ENCODE data around the gene MEMO1.

- TF ChIP-seq CTCF (optimal IDR thresholded peaks at IDR 0.05 in 1 of 3, IDR thresholded peaks at IDR 0.05 in 1 of 3, conservative IDR thresholded peaks at IDR 0.05 in 1 of 3; ENCODE audit: extremely low read depth in 1 of 3, insufficient read depth in 2 of 3, low read length in 3 of 3) (no peak), EZH2 (IDR thresholded peaks at IDR 0.05; ENCODE audit: low read length) (no peak)
These were observed 117.7 kb downstream of the MEMO1 start for GRCh38 chr2:31893094-31893493.

Data from keratinocyte (primary cell).